Ishikawa (cell line): ENCODE results near the gene HHIPL1.

ENCODE experiments used
- CEBPB ChIP-seq: IDR thresholded peaks from 2 replicates; pipeline ENCODE4 v1.6.1; 2012
- CREB1 ChIP-seq: IDR thresholded peaks from 2 replicates; pipeline ENCODE4 v1.6.1; 2012; ENCODE audit warnings: low read depth
- EGR1 ChIP-seq: IDR thresholded peaks from 2 replicates; pipeline ENCODE4 v1.6.1; 2012
- EP300 ChIP-seq: IDR thresholded peaks from 2 replicates; pipeline ENCODE4 v1.6.1; 2012; ENCODE audit warnings: borderline replicate concordance
- FOXM1 ChIP-seq: IDR thresholded peaks from 2 replicates; pipeline ENCODE4 v1.6.1; 2012; ENCODE audit warnings: low read depth, borderline replicate concordance
- NFIC ChIP-seq: IDR thresholded peaks from 2 replicates; pipeline ENCODE4 v1.6.1; 2012
- RAD21 ChIP-seq: IDR thresholded peaks from 2 replicates; pipeline ENCODE4 v1.6.1; 2012; ENCODE audit warnings: low read depth
- TAF1 ChIP-seq: IDR thresholded peaks from 2 replicates; pipeline ENCODE4 v1.6.1; 2012; ENCODE audit warnings: low read depth, mild to moderate bottlenecking
- TCF12 ChIP-seq: IDR thresholded peaks from 2 replicates; pipeline ENCODE4 v1.6.1; 2012; ENCODE audit warnings: low read depth
- YY1 ChIP-seq: IDR thresholded peaks from 2 replicates; pipeline ENCODE4 v1.6.1; 2012; ENCODE audit warnings: low read depth
- ZBTB7A ChIP-seq: IDR thresholded peaks from 2 replicates; pipeline ENCODE4 v1.6.1; 2012; ENCODE audit warnings: low read depth
- TF ChIP-seq, protein P1 (sequence below): IDR thresholded peaks from 2 replicates; pipeline ENCODE4 v1.6.1; 2012; ENCODE audit warnings: low read depth, mild to moderate bottlenecking
- TF ChIP-seq, protein P2 (sequence below): IDR thresholded peaks from 2 replicates; pipeline ENCODE4 v1.6.1; 2012
- TF ChIP-seq, protein P3 (sequence below): IDR thresholded peaks from 2 replicates; pipeline ENCODE4 v1.6.1; 2012

DNA sequence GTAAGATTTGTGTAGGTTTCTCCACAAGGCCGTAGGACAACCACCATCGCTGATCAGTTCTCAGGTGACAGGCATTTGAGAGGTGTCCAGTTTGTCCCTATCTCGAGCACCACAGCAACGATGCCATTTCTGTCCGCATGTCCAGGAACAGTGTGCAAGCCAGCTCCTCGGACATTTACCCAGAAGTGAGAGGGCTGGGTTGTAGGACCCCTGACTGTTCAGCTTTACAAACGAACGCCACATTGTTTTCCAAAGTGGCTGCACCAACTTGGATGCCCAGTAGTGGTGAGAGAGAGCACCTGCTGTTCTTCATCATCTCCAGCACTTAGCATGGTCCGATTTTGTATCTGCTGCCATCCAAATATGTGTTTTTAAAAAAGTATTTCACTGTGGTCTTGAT is 77.8 kb downstream of the HHIPL1 start:
- TF ChIP-seq RAD21 (no peak), YY1 (no peak), CEBPB (no peak), ZBTB7A (no peak), EP300 (no peak), TCF12 (no peak), NFIC (no peak), TAF1 (no peak), EGR1 (no peak), FOXM1 (no peak), CREB1 (no peak)
- TF ChIP-seq, protein P1, sequence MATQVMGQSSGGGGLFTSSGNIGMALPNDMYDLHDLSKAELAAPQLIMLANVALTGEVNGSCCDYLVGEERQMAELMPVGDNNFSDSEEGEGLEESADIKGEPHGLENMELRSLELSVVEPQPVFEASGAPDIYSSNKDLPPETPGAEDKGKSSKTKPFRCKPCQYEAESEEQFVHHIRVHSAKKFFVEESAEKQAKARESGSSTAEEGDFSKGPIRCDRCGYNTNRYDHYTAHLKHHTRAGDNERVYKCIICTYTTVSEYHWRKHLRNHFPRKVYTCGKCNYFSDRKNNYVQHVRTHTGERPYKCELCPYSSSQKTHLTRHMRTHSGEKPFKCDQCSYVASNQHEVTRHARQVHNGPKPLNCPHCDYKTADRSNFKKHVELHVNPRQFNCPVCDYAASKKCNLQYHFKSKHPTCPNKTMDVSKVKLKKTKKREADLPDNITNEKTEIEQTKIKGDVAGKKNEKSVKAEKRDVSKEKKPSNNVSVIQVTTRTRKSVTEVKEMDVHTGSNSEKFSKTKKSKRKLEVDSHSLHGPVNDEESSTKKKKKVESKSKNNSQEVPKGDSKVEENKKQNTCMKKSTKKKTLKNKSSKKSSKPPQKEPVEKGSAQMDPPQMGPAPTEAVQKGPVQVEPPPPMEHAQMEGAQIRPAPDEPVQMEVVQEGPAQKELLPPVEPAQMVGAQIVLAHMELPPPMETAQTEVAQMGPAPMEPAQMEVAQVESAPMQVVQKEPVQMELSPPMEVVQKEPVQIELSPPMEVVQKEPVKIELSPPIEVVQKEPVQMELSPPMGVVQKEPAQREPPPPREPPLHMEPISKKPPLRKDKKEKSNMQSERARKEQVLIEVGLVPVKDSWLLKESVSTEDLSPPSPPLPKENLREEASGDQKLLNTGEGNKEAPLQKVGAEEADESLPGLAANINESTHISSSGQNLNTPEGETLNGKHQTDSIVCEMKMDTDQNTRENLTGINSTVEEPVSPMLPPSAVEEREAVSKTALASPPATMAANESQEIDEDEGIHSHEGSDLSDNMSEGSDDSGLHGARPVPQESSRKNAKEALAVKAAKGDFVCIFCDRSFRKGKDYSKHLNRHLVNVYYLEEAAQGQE, result no peak
- TF ChIP-seq, protein P2, sequence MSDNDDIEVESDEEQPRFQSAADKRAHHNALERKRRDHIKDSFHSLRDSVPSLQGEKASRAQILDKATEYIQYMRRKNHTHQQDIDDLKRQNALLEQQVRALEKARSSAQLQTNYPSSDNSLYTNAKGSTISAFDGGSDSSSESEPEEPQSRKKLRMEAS, result no peak
- TF ChIP-seq, protein P3, sequence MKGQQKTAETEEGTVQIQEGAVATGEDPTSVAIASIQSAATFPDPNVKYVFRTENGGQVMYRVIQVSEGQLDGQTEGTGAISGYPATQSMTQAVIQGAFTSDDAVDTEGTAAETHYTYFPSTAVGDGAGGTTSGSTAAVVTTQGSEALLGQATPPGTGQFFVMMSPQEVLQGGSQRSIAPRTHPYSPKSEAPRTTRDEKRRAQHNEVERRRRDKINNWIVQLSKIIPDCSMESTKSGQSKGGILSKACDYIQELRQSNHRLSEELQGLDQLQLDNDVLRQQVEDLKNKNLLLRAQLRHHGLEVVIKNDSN, result no peak
